ENCODE measurements around the gene CALHM5.

Gene CALHM5

DNA sequence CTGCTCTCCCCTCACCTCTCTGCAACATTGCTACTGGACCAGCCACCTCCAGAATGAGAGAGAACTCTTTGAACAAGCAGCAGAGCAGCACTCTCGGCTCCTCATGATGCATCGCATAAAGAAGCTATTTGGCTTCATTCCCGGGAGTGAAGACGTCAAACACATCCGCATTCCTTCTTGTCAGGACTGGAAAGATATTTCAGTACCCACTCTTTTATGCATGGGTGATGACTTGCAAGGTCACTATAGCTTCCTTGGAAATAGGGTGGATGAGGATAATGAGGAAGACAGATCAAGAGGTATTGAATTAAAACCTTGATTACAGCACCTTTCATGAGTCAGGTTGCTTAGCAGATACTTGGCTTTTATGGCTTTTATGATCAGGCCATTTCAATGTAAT, 46.5 kb downstream of the CALHM5 start:
- ChIA-PET POLR2A (no interaction called here), CTCF (interaction anchor here (4.9 kb wide), 1 partner anchor 13 kb away, joined by 36 read pairs; the partner anchor contains the start of gene RWDD1)
- Histone ChIP-seq H3K36me3 (ENCODE audit: control insufficient read depth in 4 of 4, insufficient read depth in 4 of 4, low read length in 3 of 4) (no peaks in the 10 kb centered on the region), H3K27ac (ENCODE audit: insufficient read depth in 1 of 2, low read depth in 1 of 2, low read length in 2 of 2, poor library complexity in 1 of 2, severe bottlenecking in 2 of 2) (no peak overlapping the region), H3K9me3 (ENCODE audit: control extremely low read depth in 1 of 5, control insufficient read depth in 4 of 5, insufficient read depth in 2 of 5, low read depth in 1 of 5, low read length in 4 of 5) (no peaks in the 10 kb centered on the region), H3K4me1 (ENCODE audit: control extremely low read depth in 1 of 4, control insufficient read depth in 4 of 4, insufficient read depth in 4 of 4, low read length in 3 of 4) (no peaks in the 10 kb centered on the region), H3K4me3 (ENCODE audit: control insufficient read depth in 1 of 7, extremely low read depth in 1 of 7, insufficient read depth in 4 of 7, low read depth in 2 of 7, low read length in 6 of 7) (no peak overlapping the region), H3K27me3 (replicated peaks in 2 of 5; ENCODE audit: control insufficient read depth in 4 of 5, insufficient read depth in 5 of 5, low read length in 4 of 5) (no peaks in the 10 kb centered on the region)
- 96% methylated on average over 5 of the region's 5 CpGs for WGBS (ENCODE audit: insufficient coverage)
- DNase-seq = no peak

- POLR2A ChIA-PET = no interaction called here
- CTCF ChIA-PET = interaction anchor here (0.6 to 4.9 kb wide), 20 partner anchors 11 to 383 kb away, joined by 3 to 36 read pairs (median 4); partner anchors contain the start of gene RWDD1
Observed at GRCh38 chr6:116560130-116560529, 48.7 kb downstream of the CALHM5 start.

GRCh38 chr6:116561377-116562018, 50.1 kb downstream of the CALHM5 start:
- peak; percentile 71 to 83 (median 74) for DNase-seq
- no peak overlapping the region for H3K27ac ChIP-seq (ENCODE audit: insufficient read depth in 1 of 2, low read depth in 1 of 2, low read length in 2 of 2, poor library complexity in 1 of 2, severe bottlenecking in 2 of 2)
- no peaks in the 10 kb centered on the region for H3K36me3 ChIP-seq (ENCODE audit: control insufficient read depth in 4 of 4, insufficient read depth in 4 of 4, low read length in 3 of 4)
- WGBS (ENCODE audit: insufficient coverage) = 66% methylated on average over 7 of the region's 9 CpGs
- ChIA-PET CTCF (interaction anchor here (0.6 to 4.9 kb wide), 31 partner anchors 7 to 345 kb away, joined by 3 to 40 read pairs (median 4); partner anchors contain the start of genes CALHM4 and RWDD1), POLR2A (no interaction called here)
- H3K4me3 ChIP-seq (ENCODE audit: control insufficient read depth in 1 of 7, extremely low read depth in 1 of 7, insufficient read depth in 4 of 7, low read depth in 2 of 7, low read length in 6 of 7) = no peak overlapping the region
- H3K4me1 ChIP-seq (ENCODE audit: control extremely low read depth in 1 of 4, control insufficient read depth in 4 of 4, insufficient read depth in 4 of 4, low read length in 3 of 4) = peaks cover 0 to 11% (median 4%) of the 10 kb centered on the region in 4 experiments
- H3K27me3 ChIP-seq (replicated peaks in 2 of 5; ENCODE audit: control insufficient read depth in 4 of 5, insufficient read depth in 5 of 5, low read length in 4 of 5) = peaks cover 0 to 2% (median 0%) of the 10 kb centered on the region in 5 experiments
- no peaks in the 10 kb centered on the region for H3K9me3 ChIP-seq (ENCODE audit: control extremely low read depth in 1 of 5, control insufficient read depth in 4 of 5, insufficient read depth in 2 of 5, low read depth in 1 of 5, low read length in 4 of 5)

More at GRCh38 chr6:116560130-116560529, 48.7 kb downstream of the CALHM5 start:
- no CpG with 5 or more reads among the region's 2 CpGs for WGBS (ENCODE audit: insufficient coverage)
- peaks cover 0 to 2% (median 0%) of the 10 kb centered on the region in 5 experiments for H3K27me3 ChIP-seq (replicated peaks in 2 of 5; ENCODE audit: control insufficient read depth in 4 of 5, insufficient read depth in 5 of 5, low read length in 4 of 5)
- H3K36me3 ChIP-seq (ENCODE audit: control insufficient read depth in 4 of 4, insufficient read depth in 4 of 4, low read length in 3 of 4) = no peaks in the 10 kb centered on the region
- H3K4me1 ChIP-seq (ENCODE audit: control extremely low read depth in 1 of 4, control insufficient read depth in 4 of 4, insufficient read depth in 4 of 4, low read length in 3 of 4) = peaks cover 0 to 8% (median 2%) of the 10 kb centered on the region in 4 experiments
- H3K4me3 ChIP-seq (ENCODE audit: control insufficient read depth in 1 of 7, extremely low read depth in 1 of 7, insufficient read depth in 4 of 7, low read depth in 2 of 7, low read length in 6 of 7) = no peak overlapping the region
- H3K9me3 ChIP-seq (ENCODE audit: control extremely low read depth in 1 of 5, control insufficient read depth in 4 of 5, insufficient read depth in 2 of 5, low read depth in 1 of 5, low read length in 4 of 5) = no peaks in the 10 kb centered on the region
- no peak overlapping the region for H3K27ac ChIP-seq (ENCODE audit: insufficient read depth in 1 of 2, low read depth in 1 of 2, low read length in 2 of 2, poor library complexity in 1 of 2, severe bottlenecking in 2 of 2)
- no peak for DNase-seq

DNA sequence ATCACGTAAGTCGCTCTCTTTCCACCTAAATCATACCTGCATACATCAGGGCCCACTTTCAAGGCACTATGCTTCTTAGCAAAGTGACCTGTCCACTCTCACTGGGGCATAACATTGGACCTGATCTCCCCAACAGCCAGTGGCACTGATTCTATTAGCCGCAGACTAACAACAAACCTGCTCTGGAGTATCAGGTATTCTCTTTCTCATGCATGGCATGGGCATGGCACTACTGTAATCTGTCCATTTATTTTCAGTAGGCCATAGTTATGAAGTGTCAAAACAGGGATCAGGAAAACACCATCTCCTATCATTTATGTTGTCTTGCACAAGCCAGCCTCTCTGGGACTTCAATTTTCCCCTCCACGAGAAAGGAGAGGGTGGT, 50.6 kb downstream of the CALHM5 start:
- no peak for DNase-seq
- ChIA-PET POLR2A (no interaction called here), CTCF (interaction anchor here (0.7 to 4.3 kb wide), 16 partner anchors 8 to 344 kb away, joined by 3 to 40 read pairs (median 5); partner anchors contain the start of genes CALHM4, CALHM5 and RWDD1)
- H3K9me3 ChIP-seq (ENCODE audit: control extremely low read depth in 1 of 5, control insufficient read depth in 4 of 5, insufficient read depth in 2 of 5, low read depth in 1 of 5, low read length in 4 of 5) = no peaks in the 10 kb centered on the region
- no peaks in the 10 kb centered on the region for H3K36me3 ChIP-seq (ENCODE audit: control insufficient read depth in 4 of 4, insufficient read depth in 4 of 4, low read length in 3 of 4)
- no peak overlapping the region for H3K27ac ChIP-seq (ENCODE audit: insufficient read depth in 1 of 2, low read depth in 1 of 2, low read length in 2 of 2, poor library complexity in 1 of 2, severe bottlenecking in 2 of 2)
- no peak overlapping the region for H3K4me3 ChIP-seq (ENCODE audit: control insufficient read depth in 1 of 7, extremely low read depth in 1 of 7, insufficient read depth in 4 of 7, low read depth in 2 of 7, low read length in 6 of 7)
- H3K4me1 ChIP-seq (ENCODE audit: control extremely low read depth in 1 of 4, control insufficient read depth in 4 of 4, insufficient read depth in 4 of 4, low read length in 3 of 4) = peaks cover 0 to 11% (median 4%) of the 10 kb centered on the region in 4 experiments
- H3K27me3 ChIP-seq (replicated peaks in 2 of 5; ENCODE audit: control insufficient read depth in 4 of 5, insufficient read depth in 5 of 5, low read length in 4 of 5) = peaks cover 0 to 2% (median 0%) of the 10 kb centered on the region in 5 experiments
- 98% methylated on average over 3 of the region's 4 CpGs for WGBS (ENCODE audit: insufficient coverage)

DNA sequence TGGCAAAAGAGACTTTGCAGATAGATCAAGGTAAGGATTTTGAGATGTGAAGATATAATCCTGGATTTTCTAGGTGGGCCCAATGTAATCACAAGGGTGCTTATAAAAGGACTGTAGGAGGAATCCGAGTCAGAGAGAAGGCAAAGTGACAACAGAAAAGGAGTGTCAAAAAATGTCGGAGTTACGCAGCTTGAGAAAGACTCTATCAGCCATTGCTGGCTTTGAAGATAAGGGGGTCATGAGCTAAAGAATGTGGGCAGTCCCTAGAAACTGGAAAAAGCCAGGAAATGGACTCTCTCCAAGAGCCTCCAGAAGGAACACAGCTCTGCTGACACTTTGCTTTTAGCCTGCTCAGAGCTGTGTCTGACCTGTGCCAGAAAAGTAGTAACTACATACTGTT, 51.2 kb downstream of the CALHM5 start:
- Histone ChIP-seq H3K9me3 (ENCODE audit: control extremely low read depth in 1 of 5, control insufficient read depth in 4 of 5, insufficient read depth in 2 of 5, low read depth in 1 of 5, low read length in 4 of 5) (no peaks in the 10 kb centered on the region), H3K27ac (ENCODE audit: insufficient read depth in 1 of 2, low read depth in 1 of 2, low read length in 2 of 2, poor library complexity in 1 of 2, severe bottlenecking in 2 of 2) (no peak overlapping the region), H3K4me3 (ENCODE audit: control insufficient read depth in 1 of 7, extremely low read depth in 1 of 7, insufficient read depth in 4 of 7, low read depth in 2 of 7, low read length in 6 of 7) (no peak overlapping the region), H3K27me3 (replicated peaks in 2 of 5; ENCODE audit: control insufficient read depth in 4 of 5, insufficient read depth in 5 of 5, low read length in 4 of 5) (peaks cover 0 to 2% (median 0%) of the 10 kb centered on the region in 5 experiments), H3K4me1 (ENCODE audit: control extremely low read depth in 1 of 4, control insufficient read depth in 4 of 4, insufficient read depth in 4 of 4, low read length in 3 of 4) (peaks cover 0 to 11% (median 4%) of the 10 kb centered on the region in 4 experiments), H3K36me3 (ENCODE audit: control insufficient read depth in 4 of 4, insufficient read depth in 4 of 4, low read length in 3 of 4) (no peaks in the 10 kb centered on the region)
- POLR2A ChIA-PET = no interaction called here
- CTCF ChIA-PET = interaction anchor here (0.7 to 4.3 kb wide), 22 partner anchors 8 to 348 kb away, joined by 3 to 40 read pairs (median 4); partner anchors contain the start of genes CALHM4, CALHM5 and RWDD1
- no peak for DNase-seq
- WGBS (ENCODE audit: insufficient coverage) = 83% methylated on average over 3 of the region's 3 CpGs

DNA sequence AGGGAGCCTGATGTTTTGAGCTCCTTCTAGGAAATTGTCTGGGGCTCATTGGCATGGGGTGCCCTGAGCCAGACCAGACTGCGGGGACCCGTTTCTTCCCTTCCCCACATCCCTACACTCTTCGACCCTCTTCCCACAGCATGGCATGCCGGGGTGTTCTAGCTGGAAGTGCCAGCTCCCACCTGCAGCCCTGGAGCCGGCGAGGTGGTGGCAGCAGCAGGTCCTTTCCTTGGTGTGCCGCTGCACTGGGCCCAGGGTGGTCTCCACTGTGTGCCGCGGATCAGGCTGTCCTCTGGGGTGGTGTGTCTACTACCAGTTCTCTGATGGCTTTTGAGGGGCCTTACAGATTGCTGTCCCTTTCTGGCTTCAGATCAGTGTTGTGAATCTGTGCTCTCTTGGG, 52.4 kb downstream of the CALHM5 start:
- Histone ChIP-seq H3K4me3 (ENCODE audit: control insufficient read depth in 1 of 7, extremely low read depth in 1 of 7, insufficient read depth in 4 of 7, low read depth in 2 of 7, low read length in 6 of 7) (no peak overlapping the region), H3K27ac (ENCODE audit: insufficient read depth in 1 of 2, low read depth in 1 of 2, low read length in 2 of 2, poor library complexity in 1 of 2, severe bottlenecking in 2 of 2) (no peak overlapping the region), H3K36me3 (ENCODE audit: control insufficient read depth in 4 of 4, insufficient read depth in 4 of 4, low read length in 3 of 4) (no peaks in the 10 kb centered on the region), H3K27me3 (replicated peaks in 2 of 5; ENCODE audit: control insufficient read depth in 4 of 5, insufficient read depth in 5 of 5, low read length in 4 of 5) (peaks cover 0 to 2% (median 0%) of the 10 kb centered on the region in 5 experiments), H3K4me1 (ENCODE audit: control extremely low read depth in 1 of 4, control insufficient read depth in 4 of 4, insufficient read depth in 4 of 4, low read length in 3 of 4) (peaks cover 4 to 14% (median 10%) of the 10 kb centered on the region in 4 experiments), H3K9me3 (ENCODE audit: control extremely low read depth in 1 of 5, control insufficient read depth in 4 of 5, insufficient read depth in 2 of 5, low read depth in 1 of 5, low read length in 4 of 5) (no peaks in the 10 kb centered on the region)
- no peak for DNase-seq
- CTCF ChIA-PET = interaction anchor here (0.9 to 4.3 kb wide), 14 partner anchors 9 to 349 kb away, joined by 3 to 40 read pairs (median 6); partner anchors contain the start of genes CALHM4, CALHM5 and RWDD1
- 100% methylated on average over 7 of the region's 9 CpGs for WGBS (ENCODE audit: insufficient coverage)
- POLR2A ChIA-PET = no interaction called here

- 94% methylated on average over 4 of the region's 7 CpGs for WGBS (ENCODE audit: insufficient coverage)
- H3K27ac ChIP-seq (ENCODE audit: insufficient read depth in 1 of 2, low read depth in 1 of 2, low read length in 2 of 2, poor library complexity in 1 of 2, severe bottlenecking in 2 of 2) = no peak overlapping the region
- POLR2A ChIA-PET = no interaction called here
- CTCF ChIA-PET = interaction anchor here (0.9 to 4.3 kb wide), 7 partner anchors 8 to 296 kb away, joined by 3 to 40 read pairs (median 10); partner anchors contain the start of genes CALHM5 and RWDD1
- no peaks in the 10 kb centered on the region for H3K36me3 ChIP-seq (ENCODE audit: control insufficient read depth in 4 of 4, insufficient read depth in 4 of 4, low read length in 3 of 4)
- H3K4me3 ChIP-seq (ENCODE audit: control insufficient read depth in 1 of 7, extremely low read depth in 1 of 7, insufficient read depth in 4 of 7, low read depth in 2 of 7, low read length in 6 of 7) = no peak overlapping the region
- H3K9me3 ChIP-seq (ENCODE audit: control extremely low read depth in 1 of 5, control insufficient read depth in 4 of 5, insufficient read depth in 2 of 5, low read depth in 1 of 5, low read length in 4 of 5) = no peaks in the 10 kb centered on the region
- DNase-seq = no peak
- peaks cover 7 to 19% (median 15%) of the 10 kb centered on the region in 4 experiments for H3K4me1 ChIP-seq (ENCODE audit: control extremely low read depth in 1 of 4, control insufficient read depth in 4 of 4, insufficient read depth in 4 of 4, low read length in 3 of 4)
- peaks cover 0 to 2% (median 0%) of the 10 kb centered on the region in 5 experiments for H3K27me3 ChIP-seq (replicated peaks in 2 of 5; ENCODE audit: control insufficient read depth in 4 of 5, insufficient read depth in 5 of 5, low read length in 4 of 5)
Observed at GRCh38 chr6:116564311-116564710, 52.9 kb downstream of the CALHM5 start.
